MCF 10A (cell line): Measurements from ENCODE around the gene NFKBIA. TPM values are rescaled to one million over a fixed set of nuclear protein-coding genes. Genes with fewer than 3 reads are reported as not detected.
"Not testable (repeated sequence)": the region's sequence is repeated elsewhere in the genome, so short reads cannot be mapped to it uniquely, and the experiment has no call there.

Source experiments
- BruUV-seq: library from RNA; stranded (reverse); fragments of 400-500 nt; replicated peaks from 2 replicates; lab custom pipeline; 2021; lab: Mats Ljungman, UMichigan
- CTCF ChIA-PET: fragments of 300-600 bp; sonication (Branson Sonifier 250); formaldehyde crosslinking; extraction: SDS; loops from one replicate; lab custom pipeline; 2021; ENCODE audit warnings: antibody characterized with exemption, inconsistent platforms; lab: Yijun Ruan, JAX
- POLR2A ChIA-PET: fragments of 300-600, 350-650 bp; sonication (Branson Sonifier 250); formaldehyde crosslinking; extraction: SDS; loops from one replicate; lab custom pipeline; 2020; ENCODE audit warnings: antibody characterized with exemption, inconsistent platforms; lab: Yijun Ruan, JAX
- DNase-seq: peaks from one replicate; pipeline ENCODE4 v3.0.0-alpha.2; 2018; ENCODE audit not compliant: unreplicated experiment
- H3K27ac Mint-ChIP-seq: one replicate; pipeline ENCODE4 v1.8.0; 2022; ENCODE audit warnings: mild to moderate bottlenecking, low read depth, mixed read lengths; ENCODE audit not compliant: unreplicated experiment
- H3K27me3 Mint-ChIP-seq: one replicate; pipeline ENCODE4 v1.8.0; 2022; ENCODE audit warnings: mixed read lengths; ENCODE audit not compliant: insufficient read depth, unreplicated experiment
- H3K36me3 Mint-ChIP-seq: one replicate; pipeline ENCODE4 v1.8.0; 2022; ENCODE audit warnings: mild to moderate bottlenecking, moderate library complexity, mixed read lengths; ENCODE audit not compliant: insufficient read depth, unreplicated experiment
- H3K4me1 Mint-ChIP-seq: one replicate; pipeline ENCODE4 v1.8.0; 2022; ENCODE audit warnings: mixed read lengths; ENCODE audit not compliant: insufficient read depth, unreplicated experiment
- H3K4me3 Mint-ChIP-seq: one replicate; pipeline ENCODE4 v1.8.0; 2022; ENCODE audit warnings: mild to moderate bottlenecking, moderate library complexity, mixed read lengths; ENCODE audit not compliant: unreplicated experiment
- H3K9me3 Mint-ChIP-seq: one replicate; pipeline ENCODE4 v1.8.0; 2022; ENCODE audit warnings: mixed read lengths; ENCODE audit not compliant: unreplicated experiment
- intact Hi-C: fragments of 100-400 bp; cut with micrococcal nuclease; formaldehyde crosslinking; loops from 2 replicates; pipeline ENCODE4 v1.14.1; 2022
- total RNA-seq: library from RNA; stranded (reverse); gene quantifications from 2 replicates; pipeline ENCODE4 v1.2.3, GENCODE V29; 2022
- TF ChIP-seq, protein P1 (sequence below): fragments of 200-600 bp; IDR thresholded peaks from one replicate; pipeline ENCODE4 v1.8.0; 2022; ENCODE audit warnings: antibody characterized with exemption, mild to moderate bottlenecking; ENCODE audit not compliant: unreplicated experiment

The NFKBIA gene
- total RNA-seq, 1 experiment from 2014 or later, result 112 TPM

DNA sequence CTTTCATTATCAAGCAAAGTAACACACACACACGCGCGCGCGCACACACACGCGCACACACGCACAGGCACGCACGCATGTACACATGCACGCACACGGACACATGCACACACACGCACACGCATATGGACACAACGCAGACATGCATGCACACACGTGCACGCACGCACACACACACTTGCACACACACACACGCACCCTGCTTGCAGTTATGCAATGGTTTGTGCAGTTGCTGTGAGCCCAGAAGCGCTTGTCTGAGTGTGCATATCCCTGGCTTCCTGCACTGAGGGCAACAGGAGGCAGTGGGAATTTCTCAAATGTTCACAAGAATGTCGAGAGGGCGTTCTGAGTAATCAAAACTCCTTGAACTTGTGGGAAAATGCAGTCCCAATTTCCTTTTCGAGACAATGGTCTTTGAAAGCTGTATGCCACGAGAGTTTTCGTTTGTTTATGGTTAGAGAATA lies 41.6 kb downstream of the NFKBIA start:
- no TSS peak for BruUV-seq
- TF ChIP-seq, protein P1, sequence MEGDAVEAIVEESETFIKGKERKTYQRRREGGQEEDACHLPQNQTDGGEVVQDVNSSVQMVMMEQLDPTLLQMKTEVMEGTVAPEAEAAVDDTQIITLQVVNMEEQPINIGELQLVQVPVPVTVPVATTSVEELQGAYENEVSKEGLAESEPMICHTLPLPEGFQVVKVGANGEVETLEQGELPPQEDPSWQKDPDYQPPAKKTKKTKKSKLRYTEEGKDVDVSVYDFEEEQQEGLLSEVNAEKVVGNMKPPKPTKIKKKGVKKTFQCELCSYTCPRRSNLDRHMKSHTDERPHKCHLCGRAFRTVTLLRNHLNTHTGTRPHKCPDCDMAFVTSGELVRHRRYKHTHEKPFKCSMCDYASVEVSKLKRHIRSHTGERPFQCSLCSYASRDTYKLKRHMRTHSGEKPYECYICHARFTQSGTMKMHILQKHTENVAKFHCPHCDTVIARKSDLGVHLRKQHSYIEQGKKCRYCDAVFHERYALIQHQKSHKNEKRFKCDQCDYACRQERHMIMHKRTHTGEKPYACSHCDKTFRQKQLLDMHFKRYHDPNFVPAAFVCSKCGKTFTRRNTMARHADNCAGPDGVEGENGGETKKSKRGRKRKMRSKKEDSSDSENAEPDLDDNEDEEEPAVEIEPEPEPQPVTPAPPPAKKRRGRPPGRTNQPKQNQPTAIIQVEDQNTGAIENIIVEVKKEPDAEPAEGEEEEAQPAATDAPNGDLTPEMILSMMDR, result no peak
- intact Hi-C loops, result no loop called here
- Mint-ChIP-seq H3K36me3 (no peaks in the 10 kb centered on the region), H3K9me3 (no peaks in the 10 kb centered on the region), H3K27me3 (no peaks in the 10 kb centered on the region), H3K4me1 (no peaks in the 10 kb centered on the region), H3K4me3 (no peak overlapping the region), H3K27ac (no peak overlapping the region)
- ChIA-PET POLR2A (interaction anchor here (0.8 to 1.2 kb wide), 4 partner anchors 22 to 42 kb away, joined by 4 read pairs; partner anchors contain the start of gene NFKBIA), CTCF (no interaction called here)
- no peak for DNase-seq

DNA sequence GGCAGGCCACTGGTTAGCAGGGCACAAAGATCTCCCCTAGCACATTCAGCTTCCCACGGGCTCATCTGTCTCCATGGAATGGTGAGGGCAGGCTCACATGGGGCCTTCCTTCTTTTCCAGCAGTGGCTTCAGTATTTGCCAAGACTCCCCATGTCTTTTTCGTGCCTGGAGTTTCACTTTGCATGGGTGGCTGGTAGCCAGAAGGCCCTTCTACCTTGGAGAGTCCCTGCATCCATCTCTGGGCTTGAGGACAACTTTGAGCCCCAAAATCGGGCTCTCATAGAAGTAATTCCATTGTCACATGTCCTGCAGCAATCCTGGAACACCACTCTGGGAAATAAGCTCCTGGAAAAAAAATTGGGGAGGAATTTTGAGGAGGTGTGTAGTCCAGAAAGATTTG lies 42.1 kb downstream of the NFKBIA start:
- intact Hi-C loops, result no loop called here

GRCh38 chr14:35361141-35361480 lies 43.4 kb downstream of the NFKBIA start:
- no peak for DNase-seq
- Mint-ChIP-seq H3K27me3 (no peaks in the 10 kb centered on the region), H3K9me3 (no peaks in the 10 kb centered on the region), H3K36me3 (no peaks in the 10 kb centered on the region), H3K27ac (no peak overlapping the region), H3K4me1 (peaks cover 6% of the 10 kb centered on the region), H3K4me3 (no peak overlapping the region)
- TF ChIP-seq, protein P1, result no peak
- BruUV-seq, result no TSS peak
- intact Hi-C loops, result no loop called here
- CTCF ChIA-PET, result interaction anchor here (0.6 kb wide), 1 partner anchor 473 kb away, joined by 3 read pairs; no protein-coding TSS in a partner anchor
- POLR2A ChIA-PET, result interaction anchor here (1.0 to 1.6 kb wide), 2 partner anchors 9 to 19 kb away, joined by 4 to 6 read pairs; no protein-coding TSS in a partner anchor

More for the DNA sequence above, 42.1 kb downstream of the NFKBIA start:
- no peak for DNase-seq
- H3K27me3 Mint-ChIP-seq, result no peaks in the 10 kb centered on the region
- no peaks in the 10 kb centered on the region for H3K36me3 Mint-ChIP-seq
- TF ChIP-seq, protein P1, result no peak
- ChIA-PET POLR2A (interaction anchor here (0.7 to 0.9 kb wide), 2 partner anchors 21 to 43 kb away, joined by 4 read pairs; partner anchors contain the start of gene NFKBIA), CTCF (no interaction called here)
- no peaks in the 10 kb centered on the region for H3K9me3 Mint-ChIP-seq
- H3K4me1 Mint-ChIP-seq, result no peaks in the 10 kb centered on the region
- BruUV-seq, result no TSS peak
- H3K4me3 Mint-ChIP-seq, result no peak overlapping the region
- H3K27ac Mint-ChIP-seq, result no peak overlapping the region

- BruUV-seq, H3K4me3 Mint-ChIP-seq, DNase-seq, H3K9me3 Mint-ChIP-seq, intact Hi-C loops, H3K27ac Mint-ChIP-seq, H3K27me3 Mint-ChIP-seq, H3K36me3 Mint-ChIP-seq, CTCF ChIA-PET, POLR2A ChIA-PET: not testable (repeated sequence)
- peaks cover 11% of the 10 kb centered on the region for H3K4me1 Mint-ChIP-seq
Observed at GRCh38 chr14:35359655-35360054, 44.9 kb downstream of the NFKBIA start.
